OCI-M2 (cell line): ENCODE measurements around the gene LGR6.
"Not testable (repeated sequence)": the region's sequence is repeated elsewhere in the genome, so short reads cannot be mapped to it uniquely, and the experiment has no call there.

Source experiments
- DNase-seq: peaks from one replicate; lab custom pipeline; 2025; ENCODE audit not compliant: unreplicated experiment; lab: John Stamatoyannopoulos, UW

Gene LGR6

GRCh38 chr1:202319381-202320080 is 125.9 kb downstream of the LGR6 start:
- no peak for DNase-seq

- no peak for DNase-seq
Observed at GRCh38 chr1:202320081-202320405, 126.4 kb downstream of the LGR6 start.

GRCh38 chr1:202323731-202324130 is 130.1 kb downstream of the LGR6 start:
- no peak for DNase-seq

- DNase-seq: no peak
Observed at GRCh38 chr1:202324646-202325045, 131.0 kb downstream of the LGR6 start.

GRCh38 chr1:202329891-202330290 is 136.3 kb downstream of the LGR6 start:
- no peak for DNase-seq

GRCh38 chr1:202333861-202334260 is 140.3 kb downstream of the LGR6 start:
- no peak for DNase-seq

GRCh38 chr1:202343652-202344349 is 150.2 kb downstream of the LGR6 start:
- no peak for DNase-seq

- DNase-seq: no peak
Observed at GRCh38 chr1:202348005-202348508, 154.5 kb downstream of the LGR6 start.

GRCh38 chr1:202348509-202349205 is 155.1 kb downstream of the LGR6 start, which contains the start of gene PPP1R12B:
Gene PPP1R12B (plus strand): TSS chr1:202348699. CDS start chr1:202348852, 153 bp downstream.
- peak; percentile 64 for DNase-seq

- peak; percentile 28 for DNase-seq
Observed at GRCh38 chr1:202349206-202349928, 155.8 kb downstream of the LGR6 start.

- no peak for DNase-seq
Observed at GRCh38 chr1:202351725-202352124, 158.1 kb downstream of the LGR6 start.

GRCh38 chr1:202352583-202353197 is 159.1 kb downstream of the LGR6 start:
- DNase-seq: not testable (repeated sequence)

- DNase-seq: no peak
Observed at GRCh38 chr1:202355944-202356553, 162.4 kb downstream of the LGR6 start.

GRCh38 chr1:202357506-202357905 is 163.9 kb downstream of the LGR6 start:
- DNase-seq: no peak

GRCh38 chr1:202361224-202361623 is 167.6 kb downstream of the LGR6 start:
- DNase-seq: no peak

- no peak for DNase-seq
Observed at GRCh38 chr1:202361701-202362100, 168.1 kb downstream of the LGR6 start.

- DNase-seq: no peak
Observed at GRCh38 chr1:202362212-202362611, 168.6 kb downstream of the LGR6 start.

GRCh38 chr1:202365092-202365815 is 171.7 kb downstream of the LGR6 start:
- no peak for DNase-seq

- DNase-seq: no peak
Observed at GRCh38 chr1:202367271-202367670, 173.7 kb downstream of the LGR6 start.
